Hematopoietic multipotent progenitor cell treated with erythropoietin and hydrocortisone succinate and interleukin-3 and kit ligand, for 4 days (in vitro differentiated cells): Measurements from ENCODE around the gene ANKS6.

Experiments
- DNase-seq: peaks from one replicate; pipeline ENCODE4 v3.0.0-alpha.2; 2015

The ANKS6 gene

DNA sequence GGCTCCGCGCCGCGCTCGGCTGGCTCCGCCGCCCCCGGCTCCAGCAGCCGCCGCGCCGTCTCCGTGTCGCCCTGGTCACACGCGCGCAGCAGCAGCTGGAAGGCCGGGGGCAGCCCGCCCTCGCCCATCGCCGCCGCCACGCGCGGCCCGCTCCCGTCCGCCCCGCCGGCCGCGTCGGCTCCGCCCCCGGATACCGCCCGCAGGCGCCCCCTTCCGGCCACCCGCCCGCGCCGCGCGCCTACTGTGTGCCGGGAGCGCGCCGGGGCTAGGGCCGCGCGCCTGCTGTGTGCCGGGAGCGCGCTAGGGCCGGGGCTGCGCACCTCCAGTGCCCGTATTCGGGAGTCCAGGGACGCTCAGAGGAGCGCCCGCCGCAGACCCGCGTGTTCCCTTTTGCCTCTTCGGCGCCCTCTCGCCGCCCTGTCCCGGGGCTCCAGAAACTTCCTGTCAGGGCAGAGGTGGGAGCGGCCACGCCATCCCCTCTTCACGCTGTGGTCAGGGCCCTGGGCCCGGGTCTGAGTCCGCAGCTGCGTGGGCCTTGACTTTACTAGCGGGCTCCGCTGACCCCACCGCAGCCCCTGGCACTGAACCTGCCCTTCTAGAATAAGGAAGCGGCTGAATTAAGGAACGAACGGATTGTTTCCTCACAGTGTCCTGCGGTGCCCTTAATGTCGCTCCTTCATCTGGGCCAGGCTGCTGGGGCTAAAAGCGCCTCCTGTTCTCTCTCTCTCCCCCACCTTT lies at the start of gene ANKS6:
Gene ANKS6 (minus strand): TSS at position 192 of the 738 bp plus-strand sequence. CDS start 64 bp downstream, at position 128.
- peak; percentile 87 for DNase-seq

DNA sequence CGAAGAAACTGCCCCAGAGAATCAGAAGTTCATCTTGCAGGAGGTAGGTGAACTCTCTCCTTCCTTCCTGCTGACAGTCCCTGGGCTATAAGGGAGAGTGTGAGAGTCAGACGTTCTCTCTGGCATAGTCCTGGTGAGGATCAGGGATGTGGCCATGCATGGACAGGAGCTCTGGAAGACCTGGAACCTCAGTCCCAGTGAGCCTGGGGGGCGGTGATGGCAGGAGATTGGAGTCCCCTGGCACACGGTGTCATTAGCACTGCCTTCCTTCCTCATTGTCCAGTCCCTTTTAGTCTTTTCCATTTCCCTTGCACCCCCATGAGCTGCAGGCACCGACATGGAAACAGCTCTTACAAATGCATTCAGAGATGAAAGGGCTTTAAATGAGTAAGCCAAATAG lies 49.7 kb upstream of the ANKS6 start:
- DNase-seq = no peak

DNA sequence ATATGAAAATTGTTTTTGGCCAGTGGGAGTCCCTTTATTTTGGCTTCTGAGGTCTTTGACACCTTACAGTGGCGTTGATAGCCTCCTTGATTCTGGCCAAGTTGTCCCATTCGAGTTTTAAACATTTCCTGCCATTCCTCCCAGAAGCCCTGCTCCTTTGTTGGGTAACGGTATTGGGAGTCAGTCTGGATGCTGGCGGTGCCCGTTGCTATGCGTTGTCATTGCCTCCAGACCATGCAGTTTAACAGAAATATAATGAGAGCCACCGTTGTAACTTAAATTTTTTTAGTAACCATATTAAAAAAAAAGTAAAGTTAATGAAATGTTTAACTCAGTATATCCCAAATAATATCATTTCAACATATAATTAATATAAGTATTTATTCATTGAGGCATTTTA lies 46.2 kb upstream of the ANKS6 start:
- DNase-seq = no peak

DNA sequence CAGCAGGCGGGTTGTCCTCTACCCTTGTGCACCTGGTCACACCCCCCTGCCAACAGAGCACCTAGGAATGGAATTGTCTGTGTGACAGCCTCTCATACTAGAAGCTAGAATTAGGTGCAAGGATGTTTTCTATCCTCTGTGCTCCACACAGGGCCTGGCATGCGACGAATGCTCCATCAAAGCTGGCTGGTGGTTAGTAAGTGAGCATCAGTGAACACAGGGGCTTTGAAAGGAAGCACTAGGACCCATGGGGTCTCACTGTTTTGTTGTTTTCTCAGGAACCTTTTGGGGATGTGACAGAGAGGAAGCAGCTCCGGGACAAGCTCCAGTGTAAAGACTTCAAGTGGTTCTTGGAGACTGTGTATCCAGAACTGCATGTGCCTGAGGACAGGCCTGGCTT lies 43.4 kb upstream of the ANKS6 start:
- DNase-seq = no peak

DNA sequence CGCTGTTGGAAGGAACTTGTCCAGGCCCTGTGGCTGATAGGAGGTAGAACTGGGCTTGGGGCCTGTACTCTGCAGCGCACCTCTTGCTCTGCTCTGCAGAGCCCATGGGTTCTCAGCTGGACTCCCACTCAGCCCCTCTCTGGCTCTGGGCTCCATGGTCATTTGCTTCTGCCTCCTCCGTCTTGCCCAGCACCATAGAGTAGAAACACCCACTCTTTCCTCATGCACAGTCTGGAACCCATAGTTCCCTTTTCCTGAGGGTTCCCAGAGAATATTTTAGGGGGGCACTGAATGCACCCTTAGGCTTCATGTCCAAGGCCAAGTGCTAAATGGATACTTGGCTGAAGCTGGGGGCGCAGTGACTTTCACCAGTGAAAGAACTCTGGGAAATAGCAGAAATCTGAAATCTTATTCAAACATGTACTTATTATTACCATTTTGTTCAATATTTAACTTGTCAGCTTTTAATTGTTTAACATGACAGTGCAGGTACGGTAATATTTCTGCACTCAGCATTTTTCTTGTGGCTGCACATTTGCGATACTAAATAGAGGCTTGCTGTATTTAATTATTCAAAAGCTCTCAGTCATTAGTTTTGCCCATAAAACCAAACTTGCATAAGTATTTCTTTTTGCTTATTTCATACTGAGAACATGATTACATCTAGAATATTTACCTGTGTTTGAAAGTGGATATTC lies 42.7 kb upstream of the ANKS6 start:
- DNase-seq = no peak

DNA sequence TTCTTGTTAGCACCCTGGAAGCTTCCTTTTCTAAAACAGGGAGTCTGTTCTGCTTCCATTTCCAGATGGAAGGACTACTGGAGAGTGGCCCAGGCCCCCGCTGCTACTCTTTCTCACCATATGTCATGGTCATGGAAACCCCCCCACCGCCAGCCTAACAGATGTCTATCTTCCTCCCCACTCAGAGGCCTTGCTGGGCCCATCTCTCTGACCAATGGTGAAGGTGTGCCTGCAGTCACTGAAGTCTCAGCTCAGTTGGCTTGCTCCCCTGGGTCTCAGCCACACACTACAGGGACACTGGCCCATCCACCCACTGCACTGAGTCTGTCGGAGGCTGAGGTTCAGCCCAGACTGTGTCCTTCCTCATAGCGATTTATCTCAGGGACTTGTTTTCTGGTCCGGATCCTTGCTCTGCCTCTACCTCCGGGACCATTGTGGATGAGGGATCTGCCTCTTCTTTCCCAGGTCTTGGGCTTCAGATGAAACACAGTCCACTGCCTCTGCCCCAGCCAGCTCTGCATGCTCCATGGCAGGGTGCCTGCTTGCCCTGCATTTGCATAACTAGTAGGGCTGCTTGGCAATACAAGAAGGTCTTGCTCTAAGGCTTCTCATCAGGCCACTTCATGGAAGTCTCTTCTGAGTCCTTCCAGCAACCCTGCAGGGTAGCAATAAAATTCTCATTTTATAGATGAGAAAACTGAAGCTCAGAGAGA lies 42.0 kb upstream of the ANKS6 start:
- DNase-seq = no peak

DNA sequence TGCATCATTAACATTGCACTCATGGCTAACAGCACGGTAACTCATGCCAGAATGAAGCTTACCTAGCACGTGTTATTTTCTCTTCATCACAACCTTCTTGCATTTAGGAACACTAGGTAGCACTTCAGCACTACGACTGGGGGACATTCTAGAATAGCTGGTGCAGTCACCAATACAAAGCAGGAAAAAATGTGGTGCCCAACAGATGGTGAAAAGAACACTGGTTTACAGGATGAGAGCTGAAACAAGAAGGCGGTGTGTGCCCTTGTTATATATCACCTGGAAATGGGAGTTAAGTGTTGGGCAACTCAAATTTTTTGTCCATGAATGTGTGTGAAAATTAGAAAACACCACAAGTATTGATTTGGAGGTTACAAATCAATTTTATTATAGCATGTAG lies 41.2 kb upstream of the ANKS6 start:
- DNase-seq = no peak

DNA sequence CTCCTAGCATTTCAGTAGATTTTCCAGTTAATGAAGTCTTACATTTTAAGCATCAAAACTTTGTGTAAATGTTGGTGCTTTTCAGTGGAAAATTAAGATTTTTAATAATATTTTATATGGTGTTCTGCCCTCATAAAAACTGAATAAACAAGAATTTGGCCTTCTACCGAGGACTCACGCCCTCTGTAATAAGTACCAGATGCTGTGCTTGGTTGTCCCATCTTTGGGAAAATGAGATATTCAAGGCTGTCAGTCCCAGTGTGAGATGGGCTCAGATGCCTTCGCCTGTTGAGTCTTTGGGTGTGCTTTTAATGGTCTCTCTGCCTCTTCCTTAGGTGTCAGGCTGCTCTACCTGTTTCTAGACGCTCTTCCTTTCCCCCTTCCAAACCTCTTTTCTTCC lies 39.9 kb upstream of the ANKS6 start:
- no peak for DNase-seq

DNA sequence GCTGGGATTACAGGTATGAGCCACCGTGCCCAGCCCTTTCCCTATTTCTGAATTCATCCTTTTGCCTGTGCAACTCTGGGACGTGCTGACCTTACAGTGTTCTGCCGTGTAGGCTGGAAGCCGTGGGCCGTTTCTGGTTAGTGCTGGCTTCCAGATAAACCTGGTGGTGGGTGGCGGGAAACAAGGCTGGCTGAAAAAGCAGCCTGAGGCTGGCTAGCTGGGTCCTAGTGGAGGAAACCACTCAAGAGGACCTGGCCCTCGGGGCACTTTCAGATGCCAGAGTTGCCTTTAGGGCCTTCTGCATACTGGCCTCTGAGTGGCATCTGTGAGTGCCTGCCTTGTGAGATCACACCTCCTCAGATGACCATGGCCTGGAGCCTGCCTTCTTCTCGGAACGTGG lies 38.0 kb upstream of the ANKS6 start:
- no peak for DNase-seq

DNA sequence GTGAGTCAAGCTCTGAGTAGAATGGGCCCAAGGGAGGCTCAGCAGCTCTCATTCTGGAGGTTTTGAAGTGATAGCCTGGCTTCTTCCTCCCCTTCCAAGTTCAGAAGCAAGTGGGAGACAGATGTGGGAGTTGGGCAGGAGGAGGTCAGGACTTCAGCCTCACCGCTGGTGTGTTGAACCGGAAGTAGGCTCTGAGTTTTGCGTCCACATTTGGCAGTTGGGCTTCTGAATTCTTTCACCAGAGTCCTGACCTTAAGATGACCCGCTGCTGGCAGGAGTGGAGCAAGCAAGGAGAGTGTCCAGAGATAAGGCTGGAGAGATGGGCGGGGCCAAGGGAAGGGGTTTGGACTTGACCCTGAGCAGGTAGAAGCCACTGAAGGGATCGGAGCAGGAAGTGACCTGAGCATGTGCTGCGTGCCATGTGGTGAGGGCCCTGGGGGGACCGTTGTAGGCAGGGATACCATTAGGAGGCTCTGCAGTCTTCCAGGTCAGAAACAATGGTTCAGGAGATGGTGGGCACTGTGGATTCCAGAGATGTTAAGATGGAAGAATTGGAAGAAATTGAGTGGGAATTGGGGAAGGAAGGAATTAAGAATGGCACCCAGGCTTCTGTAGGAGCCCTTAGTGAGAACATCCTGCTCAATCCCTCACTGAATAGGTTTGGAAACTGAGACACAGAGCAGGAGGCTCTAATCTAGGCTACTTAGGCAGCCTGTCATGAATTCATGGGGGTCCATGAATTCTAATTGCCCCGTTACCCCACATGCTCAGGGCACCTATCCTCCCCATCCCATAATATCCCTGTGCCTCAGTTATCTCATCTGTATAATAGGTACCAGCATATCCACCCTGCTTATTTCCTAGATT lies 37.0 kb upstream of the ANKS6 start:
- DNase-seq = no peak

DNA sequence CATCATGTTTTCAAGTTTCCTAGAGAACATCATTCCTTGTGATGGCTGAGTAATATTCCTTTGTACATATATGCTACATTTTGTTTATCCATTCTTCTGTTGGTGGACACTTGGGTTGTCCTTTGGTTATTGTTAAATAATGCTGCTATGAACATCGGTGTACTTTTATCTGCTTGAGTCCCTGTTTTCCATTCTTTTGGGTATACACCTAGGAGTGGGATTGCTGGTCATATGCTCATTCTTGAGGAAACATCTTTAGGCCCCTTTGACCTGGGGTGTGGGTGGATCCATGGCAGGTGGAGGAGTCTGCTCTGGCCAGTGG lies 36.4 kb upstream of the ANKS6 start:
- no peak for DNase-seq

DNA sequence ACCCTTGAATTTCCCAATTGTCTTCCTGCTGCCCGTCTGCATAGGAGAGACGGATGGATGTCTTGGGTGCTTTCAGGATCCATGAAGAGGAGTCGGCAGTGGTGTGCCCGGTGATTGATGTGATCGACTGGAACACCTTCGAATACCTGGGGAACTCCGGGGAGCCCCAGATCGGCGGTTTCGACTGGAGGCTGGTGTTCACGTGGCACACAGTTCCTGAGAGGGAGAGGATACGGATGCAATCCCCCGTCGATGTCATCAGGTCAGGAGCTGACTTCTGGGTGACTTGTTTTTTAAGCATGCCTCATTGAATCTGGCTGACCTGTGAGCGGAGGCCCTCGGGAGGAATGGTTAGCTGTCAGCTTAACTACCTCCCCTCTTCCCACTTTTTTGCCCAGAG lies 35.3 kb upstream of the ANKS6 start:
- DNase-seq = no peak

DNA sequence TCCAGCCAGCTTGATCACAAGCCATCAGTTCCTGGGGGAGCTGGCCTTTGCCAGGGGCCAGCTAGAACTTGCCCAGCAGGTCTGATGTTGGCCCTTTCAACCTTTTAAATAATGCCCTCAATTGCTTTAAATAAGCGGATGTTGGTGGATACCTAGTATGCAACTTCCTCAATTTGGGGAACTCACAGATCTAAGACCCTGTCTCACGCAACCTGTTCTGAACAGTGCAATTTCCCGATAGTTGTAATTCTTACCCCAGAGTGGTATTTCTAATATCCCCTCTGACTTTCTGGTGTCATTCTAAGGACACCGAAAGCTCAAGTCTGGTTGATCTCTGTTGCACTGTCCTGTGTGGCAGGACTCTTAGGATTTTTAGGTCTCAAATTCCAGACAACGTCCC lies 34.2 kb upstream of the ANKS6 start:
- no peak for DNase-seq

DNA sequence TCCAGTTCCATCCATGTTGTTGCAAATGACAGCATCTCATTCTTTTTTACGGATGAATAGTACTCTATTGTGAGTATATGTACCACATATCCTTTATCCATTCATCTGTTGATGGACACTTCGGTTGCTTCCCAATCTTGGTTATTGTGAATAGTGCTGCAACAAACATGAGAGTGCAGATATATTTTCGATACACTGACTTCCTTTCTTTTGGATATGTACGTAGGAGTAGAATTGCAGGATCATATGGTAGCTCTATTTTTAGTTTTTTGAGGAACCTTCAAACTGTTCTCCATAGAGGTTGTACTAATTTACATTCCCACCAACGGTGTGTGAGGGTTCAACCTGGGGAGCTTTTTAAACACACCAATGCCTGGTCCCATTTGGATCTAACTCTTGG lies 33.4 kb upstream of the ANKS6 start:
- no peak for DNase-seq

DNA sequence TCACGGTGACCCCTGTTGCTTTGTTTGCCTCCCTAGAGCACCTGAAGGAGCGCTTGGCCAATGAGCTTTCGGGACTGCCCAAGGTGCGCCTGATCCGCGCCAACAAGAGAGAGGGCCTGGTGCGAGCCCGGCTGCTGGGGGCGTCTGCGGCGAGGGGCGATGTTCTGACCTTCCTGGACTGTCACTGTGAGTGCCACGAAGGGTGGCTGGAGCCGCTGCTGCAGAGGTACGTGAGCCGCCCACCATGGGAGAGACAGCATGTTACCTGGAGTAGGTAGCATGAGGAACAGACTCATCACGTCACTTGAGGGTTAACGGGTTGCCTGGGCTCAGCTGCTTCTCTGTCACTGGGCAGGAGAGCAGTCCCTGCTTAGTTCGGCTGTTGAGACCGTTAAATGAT lies 30.4 kb upstream of the ANKS6 start:
- DNase-seq = no peak

DNA sequence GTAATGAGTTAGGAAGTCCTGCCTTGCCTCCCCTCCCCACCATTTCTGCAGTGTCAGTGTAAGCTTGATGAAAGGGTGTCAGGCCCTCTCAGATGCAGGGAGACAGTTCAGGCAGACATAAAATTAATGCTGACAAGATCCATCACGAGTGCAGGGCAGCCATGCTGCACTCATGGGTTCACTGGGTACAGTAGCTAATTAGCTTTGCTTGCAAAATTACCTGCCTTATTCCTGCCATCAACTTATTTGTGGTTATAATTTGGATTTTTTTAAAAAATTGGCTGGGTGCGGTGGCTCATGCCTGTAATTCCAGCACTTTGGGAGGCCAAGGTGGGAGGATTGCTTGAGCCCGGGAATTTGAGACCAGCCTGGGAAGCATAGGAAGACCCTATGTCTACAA lies 29.1 kb upstream of the ANKS6 start:
- no peak for DNase-seq

DNA sequence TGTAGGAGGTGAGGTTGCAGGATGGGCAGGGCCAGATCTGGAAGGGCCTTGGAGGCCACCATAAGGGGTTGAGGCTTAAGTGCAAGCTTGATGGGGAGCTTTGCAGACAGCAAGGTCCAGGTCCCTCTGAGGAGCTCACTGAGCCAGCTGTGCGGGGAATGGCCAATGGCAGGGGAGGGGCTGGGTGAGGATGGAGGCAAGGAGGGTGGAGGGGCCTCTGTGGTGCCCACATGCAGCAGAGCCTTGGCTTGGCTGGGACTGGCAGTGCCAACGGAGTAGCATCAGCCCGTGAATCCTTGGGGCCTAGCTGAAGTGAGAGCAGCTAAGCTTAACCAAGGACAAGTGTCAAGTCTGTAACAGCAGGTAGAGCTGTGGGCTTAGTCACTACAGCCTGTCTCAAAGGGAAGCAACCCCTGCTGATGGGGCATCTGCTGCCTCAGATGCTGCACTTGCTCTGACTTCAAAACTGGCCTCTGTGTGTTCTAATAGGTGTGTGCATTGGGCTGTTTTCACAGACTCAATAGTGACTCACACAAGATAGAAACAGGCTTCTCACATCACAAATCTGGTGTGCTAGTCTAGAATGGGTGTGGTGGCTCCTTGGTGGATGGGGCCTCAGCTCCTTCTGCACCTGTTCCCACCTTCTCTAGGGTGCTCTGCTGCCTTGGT lies 27.4 kb upstream of the ANKS6 start:
- no peak for DNase-seq

DNA sequence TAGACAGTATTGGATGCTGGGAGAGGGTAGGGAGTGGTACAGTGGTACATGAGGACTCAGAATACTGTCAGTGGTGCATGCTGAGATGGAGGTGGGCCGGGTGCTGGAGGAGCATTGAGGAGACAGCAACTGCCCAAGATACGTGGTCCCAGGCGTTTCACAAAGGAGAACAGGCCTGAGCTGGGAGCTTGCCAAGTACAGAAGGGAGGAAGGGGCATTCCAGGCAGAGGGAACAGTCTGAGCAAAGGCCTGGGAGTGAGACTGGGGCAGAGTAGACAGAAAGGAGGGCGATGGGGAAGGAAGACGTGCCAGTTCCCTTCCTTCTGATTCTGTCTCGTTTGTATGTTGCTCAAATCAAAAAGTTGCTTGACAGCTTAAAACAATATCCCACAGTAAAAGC lies 26.3 kb upstream of the ANKS6 start:
- DNase-seq = no peak

DNA sequence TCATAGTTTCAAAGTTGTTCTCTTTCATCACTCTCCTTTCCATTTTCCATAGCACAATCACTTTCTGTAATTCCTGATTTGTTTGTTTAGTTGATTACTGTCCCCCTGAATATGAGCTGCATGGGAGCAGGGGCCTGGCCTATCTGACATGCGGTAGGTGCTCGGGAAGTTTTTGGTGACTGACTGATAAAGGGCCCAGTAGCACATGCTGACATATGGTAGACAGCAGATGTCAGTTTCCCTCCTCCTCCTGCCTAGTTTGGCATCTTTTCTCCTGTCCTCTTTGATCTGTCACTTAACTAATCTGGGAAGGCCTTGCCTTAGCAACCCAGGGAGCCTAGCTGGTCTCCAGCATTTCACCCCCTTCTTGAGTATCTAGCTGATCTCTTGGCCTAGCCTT lies 25.5 kb upstream of the ANKS6 start:
- no peak for DNase-seq

DNA sequence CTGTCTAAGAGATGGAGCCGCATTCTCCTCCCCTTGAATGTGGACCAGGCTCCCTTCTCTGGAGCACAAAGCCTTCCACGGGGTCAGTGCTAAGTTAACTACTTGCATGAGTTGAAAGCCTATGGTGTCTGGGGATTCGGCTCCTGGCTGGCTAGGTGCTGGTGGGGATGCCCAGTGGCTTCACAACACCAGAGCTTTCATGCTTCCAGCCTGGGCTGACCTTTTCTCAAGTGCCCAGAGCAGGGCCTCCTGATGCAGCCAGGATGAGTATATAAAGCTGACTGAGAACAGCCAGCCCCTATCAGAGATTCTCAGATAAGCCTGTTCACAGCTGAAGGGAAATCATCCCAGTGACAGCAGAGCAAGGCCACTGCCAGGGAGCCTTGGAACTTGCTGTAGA lies 22.9 kb upstream of the ANKS6 start:
- no peak for DNase-seq

DNA sequence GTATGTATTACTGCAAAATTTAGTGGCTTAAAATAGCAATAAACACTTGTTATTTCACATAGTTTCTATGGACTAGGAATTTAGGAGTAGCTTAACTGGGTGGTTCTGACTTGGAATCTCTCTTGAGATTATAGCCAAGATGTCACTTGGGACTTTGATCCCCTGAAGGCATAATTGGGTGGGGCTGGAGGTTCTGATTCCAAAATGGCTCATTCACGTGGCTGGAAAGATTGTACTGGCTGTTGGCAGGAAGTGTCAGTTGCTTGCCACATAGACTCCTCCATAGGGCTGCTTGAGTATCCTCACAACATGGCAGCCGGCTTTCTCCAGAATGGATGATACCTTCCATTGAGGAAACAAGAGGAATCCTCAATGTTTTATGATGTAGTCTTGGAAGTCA lies 22.4 kb upstream of the ANKS6 start:
- DNase-seq = no peak

DNA sequence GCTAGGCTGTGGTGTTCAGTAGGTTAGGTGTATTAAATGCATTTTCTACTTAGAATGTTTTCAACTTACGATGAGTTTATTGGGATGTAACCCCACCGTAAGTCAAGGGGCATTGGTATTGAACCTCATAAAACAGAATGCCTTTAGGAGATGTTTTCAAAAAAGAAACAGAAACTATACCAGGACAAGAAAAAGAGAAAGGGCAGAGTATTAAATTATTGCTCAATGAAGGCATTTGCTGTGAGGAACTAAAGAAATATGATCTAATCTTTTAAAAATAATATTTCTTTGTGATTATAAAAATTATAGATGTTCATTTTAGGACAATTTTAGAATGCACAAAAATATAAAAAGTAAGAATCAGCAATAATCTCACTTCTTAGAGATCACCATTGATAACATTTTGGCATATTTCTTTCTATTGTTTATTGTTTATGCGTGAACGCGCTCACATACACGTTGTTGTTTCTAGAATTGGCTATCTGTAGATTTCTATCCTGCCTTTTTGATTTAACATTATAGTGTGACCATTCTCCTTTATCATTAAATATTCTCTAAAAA lies 19.1 kb upstream of the ANKS6 start:
- no peak for DNase-seq
